ENCODE results near the gene NOL3.

Gene NOL3

GRCh38 chr16:67150833-67151396 lies 19.4 kb upstream of the NOL3 start, which contains the start of gene B3GNT9:
B3GNT9 (minus strand) TSS chr16:67150998; CDS start chr16:67150485, 513 bp downstream.
- peak; percentile 72 for DNase-seq

DNA sequence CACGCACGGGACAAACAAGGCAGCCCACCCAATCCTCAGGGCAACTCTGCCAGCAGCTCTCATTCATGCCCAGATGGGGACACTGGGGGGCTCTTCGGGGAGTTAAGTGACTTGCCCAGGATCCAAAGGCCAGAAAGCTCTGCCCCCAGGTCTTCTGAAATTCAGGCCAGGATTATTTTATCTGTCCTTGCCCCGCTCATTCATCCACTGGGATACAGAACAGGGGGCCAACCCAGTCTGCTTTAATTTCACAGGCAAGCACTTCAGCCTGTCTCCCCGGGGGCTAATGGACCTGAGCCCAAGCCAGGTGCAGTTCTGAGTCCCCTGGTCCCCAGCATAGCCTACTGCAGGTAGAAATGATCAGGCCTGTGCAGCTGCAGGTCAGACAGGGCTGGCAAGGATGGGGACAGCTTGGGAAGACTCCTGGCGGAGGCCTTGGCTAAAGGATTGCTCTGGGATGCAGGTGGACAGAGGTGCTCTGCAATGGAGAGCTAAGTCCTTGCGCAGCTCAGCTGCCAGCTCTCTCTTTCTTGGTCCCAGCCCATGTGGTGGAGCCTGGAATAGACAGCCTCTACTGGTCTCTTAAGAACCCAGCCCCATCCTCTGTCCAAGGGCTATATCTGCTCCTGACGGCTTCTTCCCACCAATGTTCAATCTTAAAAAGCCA lies 18.8 kb upstream of the NOL3 start:
- H4K20me1 ChIP-seq (ENCODE audit: insufficient read depth, low read length): no peaks in the 10 kb centered on the region
- no peaks in the 10 kb centered on the region for H3K36me3 ChIP-seq (replicated peaks; ENCODE audit: insufficient read depth, low read length)
- H3K9me3 ChIP-seq (replicated peaks; ENCODE audit: insufficient read depth, low read length): no peaks in the 10 kb centered on the region
- DNase-seq: no peak
- H3F3A ChIP-seq (ENCODE audit: insufficient read depth, low read length): peaks cover 13% of the 10 kb centered on the region; the same call in 1 of the 2 replicates
- H3K27me3 ChIP-seq (replicated peaks; ENCODE audit: insufficient read depth, low read length): no peaks in the 10 kb centered on the region
- no peaks in the 10 kb centered on the region for H3K9me2 ChIP-seq (replicated peaks; ENCODE audit: insufficient read depth, low read length)
- H3K79me2 ChIP-seq (ENCODE audit: low read length): 0 out of 2 replicates have a peak, but pooled peaks cover 6% of the 10 kb centered on the region
- peak overlapping the region; percentile 63; the same call in 1 of the 2 replicates for H3K9ac ChIP-seq (ENCODE audit: low read length)
- TF ChIP-seq EZH2phosphoT487 (IDR thresholded peaks at IDR 0.05; ENCODE audit: low read length) (no peak), EZH2 (optimal IDR thresholded peaks at IDR 0.05; ENCODE audit: low read depth, low read length) (no peak)
- TF ChIP-seq, protein P1, sequence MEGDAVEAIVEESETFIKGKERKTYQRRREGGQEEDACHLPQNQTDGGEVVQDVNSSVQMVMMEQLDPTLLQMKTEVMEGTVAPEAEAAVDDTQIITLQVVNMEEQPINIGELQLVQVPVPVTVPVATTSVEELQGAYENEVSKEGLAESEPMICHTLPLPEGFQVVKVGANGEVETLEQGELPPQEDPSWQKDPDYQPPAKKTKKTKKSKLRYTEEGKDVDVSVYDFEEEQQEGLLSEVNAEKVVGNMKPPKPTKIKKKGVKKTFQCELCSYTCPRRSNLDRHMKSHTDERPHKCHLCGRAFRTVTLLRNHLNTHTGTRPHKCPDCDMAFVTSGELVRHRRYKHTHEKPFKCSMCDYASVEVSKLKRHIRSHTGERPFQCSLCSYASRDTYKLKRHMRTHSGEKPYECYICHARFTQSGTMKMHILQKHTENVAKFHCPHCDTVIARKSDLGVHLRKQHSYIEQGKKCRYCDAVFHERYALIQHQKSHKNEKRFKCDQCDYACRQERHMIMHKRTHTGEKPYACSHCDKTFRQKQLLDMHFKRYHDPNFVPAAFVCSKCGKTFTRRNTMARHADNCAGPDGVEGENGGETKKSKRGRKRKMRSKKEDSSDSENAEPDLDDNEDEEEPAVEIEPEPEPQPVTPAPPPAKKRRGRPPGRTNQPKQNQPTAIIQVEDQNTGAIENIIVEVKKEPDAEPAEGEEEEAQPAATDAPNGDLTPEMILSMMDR (IDR thresholded peaks at IDR 0.05; ENCODE audit: low read length): no peak
- H3K4me2 ChIP-seq (ENCODE audit: low read depth, low read length): peak overlapping the region; percentile 91
- H3K4me1 ChIP-seq (ENCODE audit: low read length): peaks cover 5% of the 10 kb centered on the region
- H3K27ac ChIP-seq (ENCODE audit: low read length): no peak overlapping the region
- H2AFZ ChIP-seq (ENCODE audit: low read length): peak overlapping the region; percentile 85; the same call in 1 of the 2 replicates
- peak overlapping the region; percentile 77 for H3K4me3 ChIP-seq (ENCODE audit: low read length)

More at GRCh38 chr16:67150833-67151396, 19.4 kb upstream of the NOL3 start, which contains the start of gene B3GNT9:
- TF ChIP-seq, protein P1 (IDR thresholded peaks at IDR 0.05; ENCODE audit: low read length): no peak
- TF ChIP-seq EZH2 (optimal IDR thresholded peaks at IDR 0.05; ENCODE audit: low read depth, low read length) (no peak), EZH2phosphoT487 (IDR thresholded peaks at IDR 0.05; ENCODE audit: low read length) (no peak)
- peaks cover 5% of the 10 kb centered on the region for H3K4me1 ChIP-seq (ENCODE audit: low read length)
- peak within 1 kb of the TSS; percentile 91 for H3K4me2 ChIP-seq (ENCODE audit: low read depth, low read length)
- H3K27ac ChIP-seq (ENCODE audit: low read length): peak within 1 kb of the TSS; percentile 8; the same call in 1 of the 2 replicates
- H2AFZ ChIP-seq (ENCODE audit: low read length): peak within 1 kb of the TSS; percentile 85
- H3F3A ChIP-seq (ENCODE audit: insufficient read depth, low read length): peaks cover 13% of the 10 kb centered on the region; the same call in 1 of the 2 replicates
- 0 out of 2 replicates have a peak, but pooled peaks cover 4% of the 10 kb centered on the region for H3K79me2 ChIP-seq (ENCODE audit: low read length)
- no peaks in the 10 kb centered on the region for H3K27me3 ChIP-seq (replicated peaks; ENCODE audit: insufficient read depth, low read length)
- no peaks in the 10 kb centered on the region for H3K9me2 ChIP-seq (replicated peaks; ENCODE audit: insufficient read depth, low read length)
- H3K9me3 ChIP-seq (replicated peaks; ENCODE audit: insufficient read depth, low read length): no peaks in the 10 kb centered on the region
- H4K20me1 ChIP-seq (ENCODE audit: insufficient read depth, low read length): no peaks in the 10 kb centered on the region
- peak within 1 kb of the TSS; percentile 77 for H3K4me3 ChIP-seq (ENCODE audit: low read length)
- H3K9ac ChIP-seq (ENCODE audit: low read length): peak within 1 kb of the TSS; percentile 63
- no peaks in the 10 kb centered on the region for H3K36me3 ChIP-seq (replicated peaks; ENCODE audit: insufficient read depth, low read length)

GRCh38 chr16:67154578-67155294 lies 15.6 kb upstream of the NOL3 start:
- DNase-seq: no peak
- Histone ChIP-seq H3K9me3 (replicated peaks; ENCODE audit: insufficient read depth, low read length) (no peaks in the 10 kb centered on the region), H3K27ac (ENCODE audit: low read length) (no peak overlapping the region), H3K36me3 (replicated peaks; ENCODE audit: insufficient read depth, low read length) (no peaks in the 10 kb centered on the region), H3K9me2 (replicated peaks; ENCODE audit: insufficient read depth, low read length) (no peaks in the 10 kb centered on the region), H3F3A (ENCODE audit: insufficient read depth, low read length) (peaks cover 29% of the 10 kb centered on the region), H3K79me2 (ENCODE audit: low read length) (peaks cover 17% of the 10 kb centered on the region), H3K9ac (ENCODE audit: low read length) (no peak overlapping the region; the same call in 1 of the 2 replicates), H4K20me1 (ENCODE audit: insufficient read depth, low read length) (no peaks in the 10 kb centered on the region), H2AFZ (ENCODE audit: low read length) (no peak overlapping the region), H3K27me3 (replicated peaks; ENCODE audit: insufficient read depth, low read length) (no peaks in the 10 kb centered on the region), H3K4me3 (ENCODE audit: low read length) (peak overlapping the region; percentile 35), H3K4me2 (ENCODE audit: low read depth, low read length) (peak overlapping the region; percentile 95), H3K4me1 (ENCODE audit: low read length) (peaks cover 18% of the 10 kb centered on the region)
- TF ChIP-seq, protein P1 (IDR thresholded peaks at IDR 0.05; ENCODE audit: low read length): no peak
- no peak for TF ChIP-seq EZH2phosphoT487 (IDR thresholded peaks at IDR 0.05; ENCODE audit: low read length)
- TF ChIP-seq EZH2 (optimal IDR thresholded peaks at IDR 0.05; ENCODE audit: low read depth, low read length): no peak
